NCI-H446 treated with DMSO at 0.1 percent for 48 hours (cell line): ENCODE measurements around the gene ZNF487.
"Not testable (repeated sequence)": the region's sequence is repeated elsewhere in the genome, so short reads cannot be mapped to it uniquely, and the experiment has no call there.

Experiments
- DNase-seq: peaks from one replicate; lab custom pipeline; 2025; lab: John Stamatoyannopoulos, UW

The ZNF487 gene

DNA sequence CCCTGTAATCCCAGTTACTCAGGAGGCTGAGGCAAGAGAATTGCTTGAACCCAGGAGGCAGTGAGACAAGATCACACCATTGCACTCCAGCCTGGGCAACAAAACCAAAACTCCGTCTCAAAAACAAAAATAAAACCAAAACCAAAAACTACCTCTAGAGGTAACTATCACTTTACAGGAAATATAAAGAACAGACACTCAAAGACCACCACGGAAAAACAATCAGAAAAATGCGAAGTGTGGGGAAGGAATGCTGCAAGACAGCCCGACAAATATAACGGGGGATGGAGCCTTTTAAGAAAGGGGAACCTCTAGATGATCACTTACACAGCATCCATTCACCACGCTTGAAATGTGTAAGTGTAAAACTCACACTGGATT lies 32.2 kb upstream of the ZNF487 start:
- DNase-seq, result no peak

DNA sequence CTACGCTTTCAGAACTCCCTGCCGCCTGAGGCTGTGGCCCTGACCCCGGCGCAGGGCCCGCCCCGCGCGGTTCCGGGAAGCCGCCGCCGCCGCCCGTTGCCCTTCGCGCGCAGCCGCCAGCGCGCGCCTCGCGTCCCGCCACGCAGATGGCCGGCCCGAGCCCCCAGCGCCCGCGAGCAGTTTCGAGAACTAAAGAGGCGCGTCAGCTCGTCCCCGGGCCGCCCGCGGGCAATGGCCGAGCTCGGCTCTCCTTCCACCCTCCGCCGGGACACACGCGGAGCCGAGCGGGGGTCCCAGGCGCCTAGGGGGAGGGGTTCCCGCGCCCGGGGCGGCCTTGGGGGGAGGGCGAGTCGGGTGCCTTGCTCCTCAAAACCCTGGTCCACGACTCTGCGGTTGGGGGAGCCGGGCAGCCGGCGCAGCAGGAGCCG lies 29.7 kb upstream of the ZNF487 start:
- no peak for DNase-seq

DNA sequence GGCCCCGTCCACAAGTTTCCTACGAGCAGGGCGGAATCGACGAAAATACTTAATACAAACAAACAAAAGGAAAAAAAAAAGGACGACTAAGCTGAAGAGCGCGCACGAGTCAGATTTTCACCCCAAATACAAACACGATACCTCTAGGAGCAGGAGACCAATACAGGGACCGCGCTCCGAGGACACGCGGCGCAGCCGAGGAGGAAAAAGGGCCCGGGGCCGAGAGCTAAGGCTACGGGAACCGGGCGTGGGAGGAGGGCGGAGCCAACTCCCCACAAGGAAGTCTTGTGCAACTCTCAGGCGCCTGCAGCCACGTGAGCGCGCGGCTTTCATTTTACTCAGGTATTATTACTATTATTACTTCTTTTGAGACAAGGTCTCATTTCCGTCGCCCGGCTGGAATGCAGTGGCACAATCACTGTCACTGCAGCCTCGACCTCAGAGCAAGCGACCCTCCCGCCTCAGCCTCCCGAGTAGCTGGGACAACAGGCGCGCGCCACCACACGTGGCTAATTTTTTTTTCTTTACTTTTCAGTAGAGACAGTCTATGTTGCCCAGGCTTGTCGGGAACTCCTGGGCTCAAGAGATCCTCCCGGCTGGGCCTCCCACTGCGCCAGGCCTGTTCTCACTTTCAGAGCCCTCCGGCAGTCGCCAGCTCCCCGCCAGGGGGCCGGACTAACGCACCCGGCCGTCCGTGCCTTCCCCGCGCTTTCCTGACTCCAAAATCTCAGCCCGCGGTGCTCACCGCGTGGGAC lies 29.2 kb upstream of the ZNF487 start:
- peak; percentile 59 for DNase-seq

DNA sequence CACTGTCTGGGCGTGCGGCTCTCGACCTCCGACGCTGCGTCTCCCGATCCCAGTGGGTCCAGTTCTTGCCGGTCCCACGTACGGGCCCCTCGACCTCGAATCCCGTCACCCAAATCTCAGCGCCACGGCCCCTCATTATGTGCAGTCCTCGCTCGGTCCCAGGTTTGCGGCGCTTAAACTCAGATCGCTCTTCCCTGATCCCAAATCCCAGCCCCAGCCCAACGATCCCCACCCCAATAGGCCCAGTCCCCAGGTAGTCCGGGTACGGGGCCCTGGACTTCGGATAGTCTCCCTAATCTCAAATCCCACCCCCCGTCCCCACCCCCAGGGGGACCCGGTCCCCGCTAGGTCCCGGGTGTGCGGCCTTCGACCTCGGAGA lies 28.6 kb upstream of the ZNF487 start:
- no peak for DNase-seq

DNA sequence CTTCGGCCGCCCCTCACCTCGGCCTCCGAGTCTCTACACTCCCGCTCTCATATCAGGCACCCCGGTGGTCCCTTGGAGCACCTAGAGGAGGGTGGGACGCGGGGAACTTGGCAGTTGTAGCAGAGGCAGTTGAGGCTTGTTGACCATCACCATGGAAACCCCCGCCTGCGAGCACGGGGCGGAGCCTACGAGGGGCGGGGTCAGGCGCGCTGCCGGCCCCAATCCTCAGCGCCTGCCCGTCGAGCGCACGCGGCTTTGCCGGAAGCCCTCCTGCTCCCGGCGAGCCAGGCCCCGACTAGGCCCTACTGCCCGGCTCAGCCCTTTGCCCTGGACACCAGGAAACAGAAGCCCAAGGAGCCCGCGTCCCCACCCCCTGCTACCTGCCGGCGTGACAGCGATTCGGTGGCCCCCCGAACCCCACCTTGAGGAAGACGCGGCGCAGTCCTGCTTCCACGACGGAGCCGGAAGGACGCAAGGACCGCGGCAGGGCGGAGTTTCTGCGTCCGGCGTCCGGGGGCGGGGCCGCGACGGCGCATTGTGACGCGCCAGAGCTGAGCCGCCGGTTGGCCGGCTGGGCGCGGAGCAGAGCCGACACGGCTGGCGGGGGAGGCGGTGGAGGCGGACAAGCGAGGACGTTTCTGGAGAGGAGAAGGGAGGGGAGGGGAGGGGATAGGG lies 28.1 kb upstream of the ZNF487 start, which contains the start of gene HNRNPF:
HNRNPF (minus strand) TSS at position 477 of the 675 bp plus-strand sequence. CDS start 21,302 bp downstream, outside the sequence.
- peak; percentile 70 for DNase-seq

DNA sequence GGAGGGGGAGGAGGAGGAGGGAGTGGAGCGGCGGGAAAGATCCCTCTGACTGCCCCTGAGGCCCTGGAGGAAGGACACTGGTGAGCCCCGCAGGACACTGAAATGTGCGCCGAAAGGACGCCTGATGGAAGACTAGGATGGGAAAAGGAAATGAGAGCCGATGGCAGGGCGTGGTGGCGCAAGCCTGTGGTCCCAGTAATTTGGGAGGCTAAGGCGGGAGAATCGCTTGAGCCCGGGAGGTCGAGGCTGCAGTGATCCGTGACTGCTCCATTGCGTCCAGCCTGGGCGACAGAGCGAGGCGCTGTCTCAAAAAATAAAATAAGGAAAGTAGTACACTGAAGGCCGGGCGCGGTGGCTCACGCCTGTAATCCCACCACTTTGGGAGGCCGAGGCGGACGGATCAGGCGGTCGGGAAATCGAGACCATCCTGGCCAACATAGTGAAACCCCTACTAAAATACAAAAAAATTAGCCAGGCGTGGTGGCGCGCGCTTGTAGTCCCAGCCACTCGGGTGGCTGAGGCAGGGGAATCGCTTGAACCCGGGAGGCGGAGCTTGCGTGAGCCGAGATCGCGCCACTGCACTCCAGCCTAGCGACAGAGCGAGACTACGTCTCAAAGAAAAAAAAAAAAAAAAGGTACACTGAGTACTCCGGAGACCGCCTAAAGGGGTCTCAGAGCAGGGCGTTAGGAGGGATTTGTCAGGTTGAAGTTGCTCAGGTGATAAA lies 27.4 kb upstream of the ZNF487 start:
- DNase-seq, result no peak

DNA sequence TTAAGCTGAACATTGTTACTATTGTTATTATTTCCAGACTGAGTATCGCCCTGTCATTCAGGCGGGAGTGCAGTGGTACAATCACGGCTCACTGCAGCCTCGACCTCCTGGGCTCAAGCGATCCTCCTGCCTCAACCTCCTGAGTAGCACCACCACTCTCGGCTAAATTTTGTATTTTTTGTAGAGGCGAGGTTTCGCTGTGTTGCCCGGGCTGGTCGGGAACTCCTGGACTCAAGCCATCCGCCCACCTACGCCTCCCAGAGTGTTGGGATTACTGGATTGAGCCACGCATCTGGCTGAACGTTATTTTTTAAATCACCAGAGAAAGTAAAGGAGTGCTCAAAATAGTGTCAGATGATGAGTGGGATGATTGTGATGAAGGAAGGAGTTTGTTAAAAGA lies 26.6 kb upstream of the ZNF487 start:
- DNase-seq, result no peak

DNA sequence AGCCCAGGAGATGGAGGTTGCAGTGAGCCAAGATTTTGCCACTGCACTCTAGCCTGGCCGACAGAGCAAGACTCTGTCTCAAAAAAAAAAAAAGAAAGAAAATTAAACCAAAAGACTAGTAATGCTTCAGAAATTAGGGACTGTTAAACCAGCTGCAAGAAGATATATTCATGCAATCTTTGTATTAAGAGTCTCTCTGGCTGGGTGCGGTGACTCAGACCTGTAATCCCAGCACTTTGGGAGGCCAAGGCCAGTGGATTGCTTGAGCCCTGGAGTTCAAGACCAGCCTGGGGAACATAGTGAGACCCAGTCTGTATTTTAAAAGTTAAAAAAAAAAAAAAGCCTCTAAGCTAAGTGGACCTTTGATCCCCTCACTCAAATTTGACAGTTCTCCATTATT lies 25.4 kb upstream of the ZNF487 start:
- DNase-seq, result no peak

DNA sequence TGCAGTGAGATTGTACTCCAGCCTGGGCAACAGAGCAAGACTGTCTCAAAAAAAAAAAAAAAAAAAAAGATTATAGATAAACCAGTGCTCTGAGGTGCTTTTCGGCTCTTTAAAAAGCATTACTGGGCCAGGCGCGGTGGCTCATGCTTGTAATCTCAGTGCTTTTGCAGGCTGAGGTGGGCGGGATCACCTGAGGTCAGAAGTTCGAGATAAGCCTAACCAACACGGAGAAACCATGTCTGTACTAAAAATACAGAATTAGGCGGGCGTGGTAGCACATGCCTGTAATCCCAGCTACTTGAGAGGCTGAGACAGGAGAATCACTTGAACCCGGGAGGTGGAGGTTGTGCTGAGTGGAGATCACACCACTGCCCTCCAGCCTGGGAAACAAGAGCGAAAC lies 21.4 kb upstream of the ZNF487 start:
- no peak for DNase-seq

DNA sequence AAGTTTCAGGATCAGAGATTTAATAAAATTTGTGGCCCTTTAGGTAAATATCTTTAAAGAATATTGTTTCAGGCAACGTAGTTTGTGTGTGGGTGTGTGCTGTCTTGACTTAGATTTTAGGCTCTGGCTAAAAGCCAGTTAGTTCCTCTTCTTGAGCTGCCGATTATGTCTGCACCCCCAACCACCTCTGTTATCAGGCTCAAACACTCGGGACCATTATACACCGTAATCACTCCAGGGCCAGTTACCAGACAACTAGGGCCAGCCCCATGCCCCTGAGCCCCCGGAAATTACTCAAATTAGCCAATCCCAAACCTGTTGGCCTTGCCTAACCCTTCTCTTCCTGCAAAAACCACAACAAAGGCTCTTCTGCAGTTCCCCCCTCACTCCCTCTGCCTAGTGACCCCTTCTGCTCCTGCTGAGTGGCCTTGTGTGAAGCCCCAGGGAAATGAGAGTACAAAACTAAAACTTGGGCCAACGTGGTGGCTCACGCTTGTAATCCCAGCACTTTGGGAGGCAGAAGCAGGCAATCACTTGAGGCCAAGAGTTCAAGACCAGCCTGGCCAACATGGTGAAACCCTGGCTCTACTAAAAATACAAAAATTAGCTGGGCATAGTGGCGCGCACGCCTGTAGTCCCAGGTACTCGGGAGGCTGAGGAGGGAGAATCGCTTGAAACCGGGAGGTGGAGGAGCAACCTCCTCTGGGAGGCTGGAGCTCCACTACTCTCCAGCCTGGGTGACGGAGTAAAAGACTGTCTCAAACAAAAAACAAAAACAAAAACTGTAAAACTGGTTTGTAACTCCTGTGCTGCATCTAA lies 18.8 kb upstream of the ZNF487 start:
- no peak for DNase-seq

DNA sequence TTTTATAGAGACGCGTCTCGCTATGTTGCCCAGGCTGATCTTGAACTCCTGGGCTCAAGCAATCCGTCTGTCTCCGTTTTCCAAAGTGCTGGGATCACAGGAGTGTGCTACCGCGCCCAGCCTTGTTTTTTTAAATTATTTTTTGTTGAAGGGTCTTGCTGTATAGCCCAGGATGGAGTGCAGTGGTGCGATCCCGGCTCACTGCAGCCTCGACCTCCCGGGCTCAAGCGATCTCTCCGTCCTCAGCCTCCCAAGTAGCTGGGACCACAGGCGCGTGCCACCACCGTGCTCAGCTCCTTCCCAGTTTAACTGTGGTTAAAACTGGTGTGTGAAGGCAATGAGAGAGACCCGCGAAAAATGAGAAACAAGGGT lies 16.9 kb upstream of the ZNF487 start:
- DNase-seq, result no peak

DNA sequence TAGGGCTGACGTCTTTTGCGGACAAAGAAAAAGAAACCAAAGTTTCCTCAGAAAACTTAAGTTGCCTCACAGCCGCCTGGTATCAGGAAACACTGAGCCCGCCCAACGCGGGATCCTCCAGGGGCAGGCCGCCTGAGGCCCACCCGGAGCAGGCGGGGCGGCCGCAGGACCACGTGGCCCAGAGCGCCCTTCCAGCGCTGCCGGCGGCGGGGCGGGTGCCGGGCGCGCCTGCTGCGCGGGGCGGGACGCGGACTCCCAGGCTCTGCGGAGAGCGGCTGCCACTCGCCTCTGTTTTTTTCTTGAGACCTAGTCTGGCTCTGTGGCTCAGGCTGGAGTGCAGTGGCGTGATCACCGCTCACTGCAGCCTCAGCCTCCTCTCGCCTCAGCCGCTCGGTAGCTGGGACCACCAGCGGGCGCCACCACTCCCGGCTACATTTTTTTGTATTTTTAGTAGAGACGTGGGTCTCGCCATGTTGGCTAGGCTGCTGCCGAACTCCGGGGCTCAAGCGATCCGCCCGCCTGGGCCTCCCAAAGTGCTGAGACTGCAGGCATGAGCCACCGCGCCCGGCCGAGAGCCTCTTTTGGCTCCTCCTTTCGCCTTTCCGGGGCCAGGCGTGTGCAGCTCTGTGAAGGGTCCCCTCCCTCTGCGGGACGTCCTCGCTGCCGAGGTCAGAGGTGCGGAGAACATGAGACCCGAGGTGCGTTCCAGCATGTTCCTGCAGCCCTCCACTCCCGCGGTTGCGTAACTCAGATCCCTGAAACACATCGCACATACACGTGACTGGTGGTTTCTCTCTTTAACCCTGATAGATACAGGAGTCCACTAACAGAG lies 16.3 kb upstream of the ZNF487 start:
- no peak for DNase-seq

DNA sequence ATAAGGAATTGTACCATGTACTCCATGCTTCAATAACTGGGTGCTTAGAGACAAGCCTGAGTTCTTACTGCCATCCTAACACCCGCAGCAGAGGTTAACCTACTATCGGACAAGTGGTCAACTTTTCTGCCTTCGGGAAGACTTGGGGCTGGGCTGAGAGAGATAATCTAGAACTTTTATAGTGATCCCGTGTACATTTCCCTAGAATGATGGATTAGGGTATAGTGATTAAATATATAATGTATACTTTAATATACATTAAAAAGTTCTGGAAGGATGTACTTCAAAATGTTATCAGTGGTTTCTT lies 15.8 kb upstream of the ZNF487 start:
- DNase-seq, result no peak

DNA sequence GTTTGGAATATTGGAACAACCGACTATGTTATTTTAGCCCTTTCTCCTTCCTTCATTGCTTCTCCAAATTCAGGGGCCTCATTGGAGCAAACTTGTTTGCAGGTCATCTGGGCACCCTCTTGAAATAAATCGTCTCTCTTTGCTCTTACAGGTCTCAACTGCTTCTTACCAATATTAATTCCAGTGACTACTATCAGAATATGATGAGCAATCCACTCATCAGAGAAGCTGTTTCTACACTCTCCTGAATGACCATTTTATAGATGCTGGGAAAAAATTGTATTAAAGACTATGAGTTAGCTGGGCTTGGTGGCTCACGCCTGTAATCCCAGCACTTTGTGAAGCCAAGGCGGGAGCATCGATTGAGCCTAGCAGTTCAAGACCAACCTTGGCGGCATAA lies 15.4 kb upstream of the ZNF487 start:
- DNase-seq, result no peak

DNA sequence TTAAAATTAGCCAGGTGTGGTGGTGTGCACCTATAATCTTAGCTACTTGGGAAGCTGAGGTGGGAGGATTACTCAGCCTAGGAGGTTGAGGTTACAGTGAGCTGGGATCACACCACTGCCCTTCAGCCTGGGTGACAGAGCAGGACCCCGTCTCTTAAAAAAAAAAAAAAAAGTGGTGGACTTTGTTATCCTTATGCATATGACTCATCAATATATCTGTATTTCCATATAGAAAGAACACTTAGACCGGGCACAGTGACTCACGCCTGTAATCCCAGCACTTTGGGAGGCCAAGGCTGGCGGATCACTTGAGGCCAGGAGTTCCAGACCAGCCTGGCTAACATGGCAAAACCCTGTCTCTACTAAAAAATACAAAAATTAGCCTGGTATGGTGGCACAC lies 15.0 kb upstream of the ZNF487 start:
- DNase-seq, result not testable (repeated sequence)

DNA sequence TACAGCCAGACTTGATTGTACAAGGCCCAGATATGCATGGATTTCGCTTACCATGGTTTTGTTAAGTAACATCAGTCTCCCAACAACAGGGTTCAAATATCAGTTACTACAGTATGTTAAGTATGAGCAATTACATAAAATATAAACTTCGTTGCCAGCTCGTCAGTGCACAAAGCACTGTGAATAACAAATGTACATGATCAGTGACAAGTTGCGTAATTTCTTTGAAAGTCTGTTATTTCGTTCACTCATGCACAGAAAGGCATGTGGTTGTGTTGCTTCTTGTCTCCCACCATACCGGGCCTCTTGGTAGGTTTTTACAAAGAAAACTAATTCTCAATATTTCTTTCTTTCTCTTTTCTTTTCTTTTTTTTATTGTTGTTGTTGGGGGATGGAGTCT lies 12.5 kb upstream of the ZNF487 start:
- DNase-seq, result no peak

DNA sequence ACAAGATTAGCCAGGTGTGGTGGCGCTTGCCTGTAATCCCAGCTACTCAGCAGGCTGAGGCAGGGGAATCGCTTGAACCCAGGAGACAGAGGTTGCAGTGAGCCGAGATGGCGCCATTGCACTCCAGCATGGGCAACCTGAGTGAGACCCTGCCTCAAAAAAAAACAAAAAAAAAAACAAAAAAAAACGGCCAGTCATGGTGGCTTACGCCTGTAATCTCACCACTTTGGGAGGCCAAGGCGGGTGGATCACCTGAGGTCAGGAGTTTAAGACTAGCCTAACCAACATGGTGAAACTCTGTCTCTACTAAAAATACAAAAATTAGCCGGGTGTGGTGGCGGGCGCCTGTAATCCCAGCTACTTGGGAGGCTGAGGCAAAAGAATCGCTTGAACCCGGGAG lies 10.4 kb upstream of the ZNF487 start:
- not testable (repeated sequence) for DNase-seq

DNA sequence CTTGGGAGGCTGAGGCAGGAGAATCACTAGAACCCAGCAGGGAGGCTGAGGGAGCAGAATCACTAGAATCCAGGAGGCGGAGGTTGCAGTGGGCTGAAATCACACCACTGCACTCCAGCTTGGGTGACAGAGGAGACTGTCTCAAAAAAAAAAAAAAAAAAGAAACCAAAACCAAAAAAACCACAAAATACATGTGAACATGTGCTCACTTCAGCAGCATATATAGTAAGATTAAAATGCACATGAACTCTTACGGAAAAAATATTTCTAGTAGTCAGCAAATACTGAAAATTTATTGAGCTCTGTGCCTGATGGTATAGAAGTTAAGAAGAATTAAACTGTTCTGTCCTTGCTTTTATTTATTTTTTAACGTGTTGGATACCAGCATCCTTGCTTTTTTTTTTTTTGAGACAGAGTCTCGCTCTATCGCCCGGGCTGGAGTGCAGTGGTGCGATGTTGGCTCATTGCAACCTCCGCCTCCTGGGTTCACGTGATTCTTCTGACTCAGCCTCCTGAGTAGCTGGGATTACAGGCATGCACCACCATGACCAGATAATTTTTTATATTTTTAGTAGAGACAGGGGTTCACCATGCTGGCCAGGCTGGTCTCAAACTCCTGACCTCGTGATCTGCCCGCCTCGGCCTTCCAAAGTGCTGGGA lies 9.6 kb upstream of the ZNF487 start:
- DNase-seq, result no peak

DNA sequence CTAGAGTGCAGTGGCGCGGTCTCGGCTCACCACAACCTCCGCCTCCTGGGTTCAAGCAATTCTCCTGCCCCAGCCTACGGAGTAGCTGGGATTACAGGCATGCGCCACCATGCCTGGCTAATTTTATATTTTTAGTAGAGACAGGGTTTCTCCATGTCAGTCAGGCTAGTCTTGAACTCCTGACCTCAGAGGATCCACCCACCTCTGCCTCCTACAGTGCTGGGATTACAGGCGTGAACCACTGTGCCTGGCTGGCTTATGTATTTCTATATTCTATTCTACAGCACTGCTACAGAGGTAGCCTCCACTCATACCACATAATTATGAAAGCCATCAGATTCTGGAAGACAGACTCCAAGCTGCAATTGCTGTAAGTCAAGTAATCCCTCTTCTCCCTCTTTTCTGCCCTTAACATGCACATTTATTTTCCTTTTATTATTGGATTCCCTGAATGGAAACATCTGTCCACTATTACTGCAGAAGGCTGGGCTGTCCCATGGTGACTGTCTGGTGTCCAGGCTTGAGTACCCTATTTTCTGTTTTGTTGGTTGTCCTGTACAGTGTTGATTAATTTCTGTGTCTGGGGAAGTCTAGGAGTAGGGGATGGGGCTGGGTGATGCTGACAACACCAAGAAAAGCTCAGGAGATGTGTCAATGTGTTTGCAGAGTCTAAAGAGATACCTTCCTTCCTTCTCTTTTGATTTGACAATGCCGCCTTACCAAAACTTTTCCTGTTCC lies 5.8 kb upstream of the ZNF487 start:
- no peak for DNase-seq

DNA sequence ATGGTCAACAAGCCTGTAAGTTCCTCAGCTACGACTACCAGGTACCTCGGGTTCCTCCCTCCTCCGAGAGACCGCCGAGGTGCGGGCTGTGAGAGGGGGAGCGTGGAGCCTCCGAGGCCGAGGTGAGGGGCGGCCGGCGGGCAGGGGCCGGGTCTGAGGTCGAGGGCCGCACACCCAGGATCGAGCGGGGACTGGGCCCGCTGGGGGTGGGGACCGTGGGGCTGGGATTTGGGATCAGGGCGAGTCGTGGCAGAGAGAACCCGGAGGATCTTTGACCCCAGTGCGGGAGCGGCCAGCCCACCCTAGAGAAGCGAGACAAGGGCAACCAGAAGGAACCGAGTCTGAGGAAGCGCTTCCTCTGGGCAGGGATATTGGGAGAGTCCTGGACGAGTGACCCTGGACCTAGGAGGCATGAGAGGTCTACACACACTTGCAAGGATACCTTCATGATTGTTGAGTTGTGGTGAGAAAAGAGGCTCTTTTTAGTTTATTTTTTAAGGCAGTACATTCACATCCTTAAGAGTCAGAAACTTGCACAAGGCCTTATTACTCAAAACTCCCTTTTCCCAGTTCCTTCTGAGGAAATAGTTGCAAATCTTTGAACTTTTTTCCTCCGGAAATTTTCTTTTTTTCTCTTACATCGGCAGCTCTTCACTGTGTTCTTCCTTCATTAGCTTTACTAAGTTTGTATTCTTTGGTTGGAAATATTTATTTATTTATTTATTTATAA lies 395 bp downstream of the ZNF487 start:
- no peak for DNase-seq
